Measurements from ENCODE around the gene ABCB6. TPM values are rescaled to one million over a fixed set of nuclear protein-coding genes. Genes with fewer than 3 reads are reported as not detected.

ABCB6 gene
- total RNA-seq, 1 experiment from 2014 or later, result 81.7 TPM

DNA sequence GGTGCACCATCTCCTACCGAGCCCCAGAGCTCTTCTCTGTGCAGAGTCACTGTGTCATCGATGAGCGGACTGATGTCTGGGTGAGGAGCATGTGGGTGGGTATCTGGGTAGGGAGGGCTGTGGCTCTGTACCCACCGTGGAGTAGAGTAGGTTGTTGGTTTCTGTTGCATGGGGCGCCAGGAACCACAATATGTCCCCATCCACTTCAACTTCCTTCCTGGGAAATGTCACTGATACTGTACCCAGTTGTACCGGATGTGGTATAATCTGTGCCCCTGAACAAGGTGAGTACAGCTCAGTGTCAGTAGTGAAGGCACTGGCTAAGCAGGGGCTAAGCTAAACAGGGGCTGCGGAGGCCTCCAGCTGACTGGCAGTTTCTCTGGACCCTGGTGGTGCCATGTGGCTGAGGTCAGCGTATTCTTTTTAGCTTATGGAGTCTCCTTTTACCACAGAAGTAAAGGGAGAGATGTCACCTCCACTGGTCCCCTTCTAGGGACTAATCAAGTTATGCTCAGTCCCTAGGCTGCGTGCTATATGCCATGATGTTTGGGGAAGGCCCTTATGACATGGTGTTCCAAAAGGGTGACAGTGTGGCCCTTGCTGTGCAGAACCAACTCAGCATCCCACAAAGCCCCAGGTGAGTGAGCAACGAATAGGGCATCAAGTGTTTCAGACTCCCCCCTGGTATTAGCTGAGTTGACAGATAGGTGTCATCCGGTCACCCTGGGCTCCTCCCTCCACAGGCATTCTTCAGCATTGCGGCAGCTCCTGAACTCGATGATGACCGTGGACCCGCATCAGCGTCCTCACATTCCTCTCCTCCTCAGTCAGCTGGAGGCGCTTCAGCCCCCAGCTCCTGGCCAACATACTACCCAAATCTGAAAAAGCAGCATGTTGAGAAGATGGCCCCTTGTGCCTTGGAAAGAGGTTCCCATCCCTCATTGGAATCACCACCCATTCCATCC lies 29.2 kb upstream of the ABCB6 start:
- in situ Hi-C loops (cut with HindIII; ENCODE audit: low pct_unique_long_range_greater_than_20kb, low sequenced_read_pairs), result no loop called here
- DNase-seq (ENCODE audit: low read depth), result no peak

DNA sequence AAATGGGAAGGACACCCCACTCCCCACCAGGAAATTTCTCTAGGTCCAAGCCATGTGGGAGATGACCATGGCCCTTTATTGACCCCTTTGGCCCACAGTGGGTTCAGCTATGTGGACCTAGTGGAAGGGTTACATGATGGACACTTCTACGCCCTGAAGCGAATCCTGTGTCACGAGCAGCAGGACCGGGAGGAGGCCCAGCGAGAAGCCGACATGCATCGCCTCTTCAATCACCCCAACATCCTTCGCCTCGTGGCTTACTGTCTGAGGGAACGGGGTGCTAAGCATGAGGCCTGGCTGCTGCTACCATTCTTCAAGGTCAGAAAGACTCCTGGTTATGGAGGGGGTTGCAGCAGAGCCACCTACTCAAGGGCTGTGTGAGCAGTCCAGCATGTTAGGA lies 27.8 kb upstream of the ABCB6 start:
- no peak for DNase-seq (ENCODE audit: low read depth)
- in situ Hi-C loops (cut with HindIII; ENCODE audit: low pct_unique_long_range_greater_than_20kb, low sequenced_read_pairs), result no loop called here

DNA sequence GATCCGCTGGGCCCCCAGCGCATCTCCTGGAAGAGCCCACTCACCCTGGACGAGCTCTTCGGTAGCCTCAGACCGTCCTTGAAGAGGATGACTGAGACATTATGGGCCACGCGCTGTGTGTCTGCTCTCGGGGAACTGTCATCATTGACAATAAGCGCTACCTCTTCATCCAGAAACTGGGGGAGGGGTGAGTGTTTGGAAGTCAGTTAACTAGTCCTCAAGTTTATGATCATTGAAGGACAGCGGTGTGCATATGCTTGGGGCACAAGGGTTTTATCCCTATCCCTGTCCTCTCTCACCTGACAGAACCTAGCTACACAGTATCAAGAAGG lies 27.1 kb upstream of the ABCB6 start:
- in situ Hi-C loops (cut with HindIII; ENCODE audit: low pct_unique_long_range_greater_than_20kb, low sequenced_read_pairs), result no loop called here
- no peak for DNase-seq (ENCODE audit: low read depth)

DNA sequence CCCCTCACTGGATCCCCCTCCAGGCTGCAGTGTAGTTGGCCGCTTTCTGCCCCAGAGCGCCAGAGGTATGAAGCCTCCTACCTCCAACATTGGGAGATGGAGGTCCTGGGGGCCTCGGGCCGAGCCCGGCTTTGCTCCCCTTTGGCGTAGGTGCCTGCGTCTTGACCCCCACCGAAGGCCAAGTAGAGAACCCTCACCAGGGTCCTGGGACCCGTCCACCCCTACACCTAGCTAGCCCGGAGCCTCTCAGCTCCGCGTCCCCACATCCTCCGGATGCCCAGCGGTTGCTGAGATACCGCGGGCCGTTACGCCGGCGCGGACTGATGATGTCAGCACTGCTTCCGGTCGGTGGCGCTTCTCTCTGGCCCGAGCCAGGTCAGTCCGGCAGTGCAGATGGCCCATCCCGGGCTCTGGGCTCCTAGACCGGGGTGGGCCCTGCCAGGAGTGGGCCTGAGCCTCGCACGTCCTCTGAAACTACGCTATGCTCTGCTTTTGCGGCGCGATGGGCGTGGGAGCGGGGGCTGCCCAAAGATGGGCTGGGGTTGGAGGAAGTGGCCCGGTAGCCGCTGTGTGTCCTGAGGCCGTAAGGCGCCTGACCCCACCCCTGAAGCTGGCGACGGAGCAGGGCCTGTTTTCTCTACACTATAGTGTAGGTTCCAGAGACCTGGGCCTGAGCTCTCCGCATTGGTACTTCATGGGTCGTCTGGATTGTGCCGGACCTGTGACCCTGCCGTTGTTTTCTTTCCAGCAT lies 26.6 kb upstream of the ABCB6 start, which contains the start of the genes GLB1L and STK16:
Gene GLB1L, minus strand, starts transcription at position 297 of the 751 bp plus-strand sequence. CDS start 1,871 bp downstream, outside the sequence.
Gene STK16, plus strand, starts transcription at position 332 of the 751 bp plus-strand sequence. CDS start 521 bp downstream, outside the sequence.
- in situ Hi-C loops (cut with HindIII; ENCODE audit: low pct_unique_long_range_greater_than_20kb, low sequenced_read_pairs), result no loop called here
- DNase-seq (ENCODE audit: low read depth), result peak; percentile 83

GRCh38 chr2:219244789-219245147 lies 26.0 kb upstream of the ABCB6 start:
- in situ Hi-C loops (cut with HindIII; ENCODE audit: low pct_unique_long_range_greater_than_20kb, low sequenced_read_pairs), result no loop called here
- DNase-seq (ENCODE audit: low read depth), result no peak

- no peak for DNase-seq (ENCODE audit: low read depth)
Observed at GRCh38 chr2:219243291-219243761, 24.6 kb upstream of the ABCB6 start.

DNA sequence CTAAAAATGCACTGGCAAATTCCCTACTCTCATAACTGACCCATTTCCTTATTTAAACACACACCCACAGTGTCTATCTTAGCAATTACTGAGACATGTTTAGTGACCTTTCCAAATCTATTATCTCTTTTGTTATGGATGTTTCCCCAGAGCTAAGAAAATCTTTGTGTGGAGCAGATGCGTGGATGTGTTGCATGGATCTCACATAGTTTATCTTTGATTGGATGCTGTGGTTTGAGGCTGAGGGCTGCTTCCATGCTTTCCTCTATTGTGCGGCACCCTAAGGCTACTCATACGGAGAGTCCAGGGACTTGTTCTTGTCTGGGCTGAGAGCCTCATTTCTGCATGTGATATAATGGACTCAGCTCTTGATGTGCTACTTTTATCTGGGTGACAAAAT lies 15.6 kb upstream of the ABCB6 start:
- in situ Hi-C loops (cut with HindIII; ENCODE audit: low pct_unique_long_range_greater_than_20kb, low sequenced_read_pairs), result no loop called here
- no peak for DNase-seq (ENCODE audit: low read depth)

More at GRCh38 chr2:219243291-219243761, 24.6 kb upstream of the ABCB6 start:
- in situ Hi-C loops (cut with HindIII; ENCODE audit: low pct_unique_long_range_greater_than_20kb, low sequenced_read_pairs), result no loop called here

GRCh38 chr2:219230059-219230540 lies 11.3 kb upstream of the ABCB6 start:
- in situ Hi-C loops (cut with HindIII; ENCODE audit: low pct_unique_long_range_greater_than_20kb, low sequenced_read_pairs), result no loop called here

DNA sequence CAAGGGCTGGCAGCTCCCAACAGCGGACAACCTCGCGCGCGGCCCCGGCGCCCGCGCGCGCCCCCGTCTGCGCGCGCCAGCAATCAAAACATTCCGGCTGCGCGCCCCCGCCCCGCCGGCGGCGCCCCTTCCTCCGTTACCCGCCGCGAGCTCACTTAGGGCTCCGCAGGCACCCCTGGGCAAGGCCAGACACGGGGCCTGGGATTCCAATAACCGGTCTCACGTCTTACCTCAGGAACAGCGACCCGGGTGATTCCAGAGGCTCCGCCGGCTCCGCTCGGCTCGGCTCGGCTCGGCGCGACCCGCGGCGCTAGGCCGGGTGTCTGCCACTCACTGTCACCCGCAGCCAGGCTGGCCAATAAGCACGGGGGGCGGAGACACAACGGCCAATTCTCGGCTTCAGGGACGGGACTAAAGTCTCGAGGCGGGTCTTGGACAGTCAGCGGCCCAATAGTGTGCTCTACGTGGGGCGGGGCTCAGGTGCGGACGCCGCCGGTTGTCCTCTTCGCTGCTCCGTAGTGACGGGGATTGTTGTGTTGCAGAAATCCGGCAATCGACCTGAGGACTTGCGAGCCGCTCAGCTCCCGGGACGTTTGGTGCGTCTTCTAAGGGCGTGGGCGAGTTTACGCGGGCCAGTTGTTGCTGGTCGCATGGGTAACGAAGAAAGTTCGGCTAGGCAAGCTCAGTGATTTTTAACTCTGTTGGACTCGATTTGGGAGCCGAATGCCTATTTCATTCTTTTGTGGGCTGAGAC lies 10.7 kb upstream of the ABCB6 start, which contains the start of the genes ANKZF1 and ATG9A:
Gene ANKZF1, plus strand, starts transcription at position 502 of the 754 bp plus-strand sequence. CDS start 452 bp downstream, outside the sequence.
Gene ATG9A, minus strand, starts transcription at position 332 of the 754 bp plus-strand sequence. CDS start 1,612 bp downstream, outside the sequence.
- in situ Hi-C loops (cut with HindIII; ENCODE audit: low pct_unique_long_range_greater_than_20kb, low sequenced_read_pairs), result no loop called here
- peak; percentile 96 for DNase-seq (ENCODE audit: low read depth)

More at GRCh38 chr2:219230059-219230540, 11.3 kb upstream of the ABCB6 start:
- peak; percentile 54 for DNase-seq (ENCODE audit: low read depth)

DNA sequence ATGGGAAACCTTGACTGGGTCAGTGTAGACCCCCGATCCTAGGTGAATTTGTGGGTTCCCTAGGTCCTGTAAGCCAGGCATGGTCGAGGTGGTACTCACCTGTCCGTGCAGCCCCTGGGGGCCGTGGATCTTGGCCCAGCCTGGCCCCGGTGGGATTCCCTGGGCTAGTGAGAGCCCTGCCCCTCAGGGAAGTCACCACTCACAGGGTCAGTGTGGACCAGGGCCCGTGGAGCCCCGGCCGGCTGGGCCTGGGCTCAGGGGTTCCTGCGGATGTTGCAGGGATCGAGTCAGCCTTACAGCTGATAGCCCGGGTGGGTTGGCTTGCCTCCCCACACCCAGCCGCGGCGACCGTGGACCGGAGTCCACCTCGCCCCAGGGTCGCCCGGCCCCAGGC lies 10.2 kb upstream of the ABCB6 start:
- in situ Hi-C loops (cut with HindIII; ENCODE audit: low pct_unique_long_range_greater_than_20kb, low sequenced_read_pairs), result no loop called here
- DNase-seq (ENCODE audit: low read depth), result no peak

GRCh38 chr2:219228041-219228910 lies 9.5 kb upstream of the ABCB6 start:
- in situ Hi-C loops (cut with HindIII; ENCODE audit: low pct_unique_long_range_greater_than_20kb, low sequenced_read_pairs), result no loop called here
- no peak for DNase-seq (ENCODE audit: low read depth)

- no peak for DNase-seq (ENCODE audit: low read depth)
- in situ Hi-C loops (cut with HindIII; ENCODE audit: low pct_unique_long_range_greater_than_20kb, low sequenced_read_pairs), result no loop called here
Observed at GRCh38 chr2:219225350-219225749, 6.6 kb upstream of the ABCB6 start.

- no peak for DNase-seq (ENCODE audit: low read depth)
- in situ Hi-C loops (cut with HindIII; ENCODE audit: low pct_unique_long_range_greater_than_20kb, low sequenced_read_pairs), result no loop called here
Observed at GRCh38 chr2:219223831-219224610, 5.3 kb upstream of the ABCB6 start.

DNA sequence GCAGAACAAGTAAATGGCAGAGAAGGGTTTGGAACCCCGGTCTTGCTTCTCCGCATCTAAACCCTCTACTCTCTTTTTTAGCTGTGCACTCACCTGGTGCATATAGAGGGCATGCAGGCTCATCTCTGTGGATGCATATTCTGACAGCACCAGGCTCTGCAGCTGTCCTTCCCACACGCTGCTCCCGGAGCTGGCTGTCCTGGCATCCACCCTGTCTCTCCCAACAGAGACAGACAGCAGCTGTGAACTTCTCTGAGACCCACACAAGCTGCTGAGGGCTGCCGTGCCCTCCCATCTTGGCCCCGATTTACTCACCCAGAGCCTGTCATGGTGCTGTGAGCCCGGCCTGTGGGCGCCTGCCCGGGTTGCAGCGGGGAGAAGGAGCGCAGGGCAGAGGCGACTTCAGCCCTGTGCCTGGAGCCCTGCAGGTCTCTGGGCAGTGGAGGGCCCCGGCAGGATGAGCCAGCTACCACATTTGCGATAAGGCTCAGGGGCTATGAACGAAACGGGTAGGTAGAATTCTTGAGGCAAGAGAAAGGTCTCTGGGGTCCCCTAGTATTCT lies 3.3 kb upstream of the ABCB6 start:
- in situ Hi-C loops (cut with HindIII; ENCODE audit: low pct_unique_long_range_greater_than_20kb, low sequenced_read_pairs), result no loop called here
- DNase-seq (ENCODE audit: low read depth), result no peak

DNA sequence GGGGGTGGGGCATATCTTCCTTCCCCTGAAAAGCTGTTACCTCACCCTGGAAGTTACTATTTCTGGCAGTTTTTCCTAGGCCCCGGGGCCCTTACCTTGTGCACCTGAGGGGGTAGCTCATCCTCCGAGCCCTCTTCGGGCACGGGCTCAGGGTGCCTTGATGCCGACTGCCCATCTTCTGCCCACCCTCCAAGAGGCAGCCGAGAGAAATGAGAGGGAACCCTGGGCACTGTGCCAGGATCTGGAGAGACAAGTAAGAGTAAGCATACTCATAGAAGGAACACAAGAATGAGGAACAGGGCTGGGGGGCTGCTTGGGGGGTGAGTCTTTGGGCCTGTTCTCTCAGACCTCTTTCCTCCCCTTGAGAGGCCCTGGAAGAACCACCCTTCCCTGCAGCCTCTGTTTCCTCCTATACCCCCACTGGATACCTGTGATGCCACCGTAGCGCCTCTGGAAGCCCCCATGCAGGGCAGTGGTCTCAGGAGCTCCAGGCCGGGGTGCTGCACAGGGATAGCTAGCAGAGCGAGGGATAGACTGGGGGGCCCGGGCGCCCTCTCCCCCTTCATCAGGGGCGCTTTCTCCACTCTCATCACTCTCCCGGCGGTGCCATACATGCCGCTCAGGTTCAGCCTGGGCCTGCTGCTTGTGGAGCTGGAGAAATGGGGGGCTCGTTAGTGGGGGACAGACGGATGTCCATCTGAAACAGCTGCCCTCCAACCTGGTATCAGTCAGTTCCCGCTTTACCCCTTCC lies 2.1 kb upstream of the ABCB6 start:
- in situ Hi-C loops (cut with HindIII; ENCODE audit: low pct_unique_long_range_greater_than_20kb, low sequenced_read_pairs), result no loop called here
- DNase-seq (ENCODE audit: low read depth), result no peak

Data from Caki2 (cell line).